GM12892 (cell line): ENCODE measurements around the gene NCAM1.

ENCODE experiments used
- POLR2AphosphoS5 ChIP-seq: IDR thresholded peaks from 2 replicates; pipeline ENCODE4 v1.6.1; 2011; ENCODE audit warnings: low read depth, low read length, control low read depth
- TAF1 ChIP-seq: IDR thresholded peaks from 2 replicates; pipeline ENCODE4 v1.6.1; 2011; ENCODE audit warnings: low read depth, mild to moderate bottlenecking, control low read depth, low read length, borderline replicate concordance

DNA sequence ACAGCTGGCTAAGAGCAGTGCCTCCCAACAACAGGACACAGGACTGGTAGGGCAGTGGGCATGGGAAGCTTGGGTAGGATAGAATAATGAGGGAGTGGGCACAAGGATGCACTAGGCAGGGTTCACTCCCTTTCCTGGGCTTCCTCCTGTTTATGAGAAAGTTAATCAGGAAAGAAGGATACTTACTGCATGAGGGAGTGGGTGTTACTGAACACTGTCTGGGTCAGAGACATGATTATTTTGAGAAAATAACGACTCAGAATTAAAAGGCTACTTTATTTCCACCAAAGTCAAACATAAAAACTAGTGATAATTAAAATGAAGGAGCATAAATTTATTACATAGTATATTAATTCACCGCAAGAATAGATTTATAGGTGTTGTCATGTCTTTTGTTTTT is 35.8 kb downstream of the NCAM1 start:
- no peak for TF ChIP-seq POLR2AphosphoS5
- no peak for TF ChIP-seq TAF1
